H9 (cell line): Measurements from ENCODE around the gene ERP27. TPM values are rescaled to one million over a fixed set of nuclear protein-coding genes. Genes with fewer than 3 reads are reported as not detected.

Experiments
- DNase-seq: peaks from one replicate; pipeline ENCODE4 v3.0.0-alpha.2; 2017
- H2AFZ ChIP-seq: one replicate; pipeline ENCODE4 v1.6.1; 2013; ENCODE audit warnings: mild to moderate bottlenecking, low read length, control low read depth, moderate library complexity
- H2AK5ac ChIP-seq: 2 replicates; pipeline ENCODE4 v1.6.1; 2013; ENCODE audit warnings: low read length, control low read depth, mixed read lengths; ENCODE audit not compliant: insufficient read length
- H2BK120ac ChIP-seq: one replicate; pipeline ENCODE4 v1.6.1; 2013; ENCODE audit warnings: low read depth, mild to moderate bottlenecking, low read length, control low read depth, inconsistent platforms; ENCODE audit not compliant: poor library complexity, severe bottlenecking
- H2BK12ac ChIP-seq: 2 replicates; pipeline ENCODE4 v1.6.1; 2013; ENCODE audit warnings: low read length, control low read depth, mixed read lengths, low read depth; ENCODE audit not compliant: insufficient read length
- H2BK15ac ChIP-seq: 2 replicates; pipeline ENCODE4 v1.6.1; 2013; ENCODE audit warnings: low read depth, low read length, control low read depth
- H2BK20ac ChIP-seq: one replicate; pipeline ENCODE4 v1.6.1; 2013; ENCODE audit warnings: low read depth, mild to moderate bottlenecking, low read length, control low read depth, inconsistent platforms; ENCODE audit not compliant: poor library complexity, severe bottlenecking
- H2BK5ac ChIP-seq: 2 replicates; pipeline ENCODE4 v1.6.1; 2013; ENCODE audit warnings: low read length, control low read depth, mixed read lengths; ENCODE audit not compliant: insufficient read length
- H3K14ac ChIP-seq: 2 replicates; pipeline ENCODE4 v1.6.1; 2013; ENCODE audit warnings: low read length, control low read depth; ENCODE audit not compliant: insufficient read depth
- H3K18ac ChIP-seq: 2 replicates; pipeline ENCODE4 v1.6.1; 2013; ENCODE audit warnings: low read depth, mild to moderate bottlenecking, mixed read lengths, low read length, control low read depth; ENCODE audit not compliant: insufficient read length
- H3K23ac ChIP-seq: 2 replicates; pipeline ENCODE4 v1.6.1; 2013; ENCODE audit warnings: low read length, control low read depth, mixed read lengths, low read depth; ENCODE audit not compliant: insufficient read length
- H3K23me2 ChIP-seq: 2 replicates; pipeline ENCODE4 v1.6.1; 2013; ENCODE audit warnings: low read depth, mild to moderate bottlenecking, mixed read lengths, low read length, control low read depth; ENCODE audit not compliant: insufficient read length, poor library complexity, severe bottlenecking
- H3K27ac ChIP-seq: 2 replicates; pipeline ENCODE4 v1.5.1; 2013; ENCODE audit warnings: low read length, control low read depth, mixed read lengths, low read depth; ENCODE audit not compliant: insufficient read length
- H3K27me3 ChIP-seq: 2 replicates; pipeline ENCODE4 v1.6.1; 2013; ENCODE audit warnings: low read length, control low read depth, inconsistent platforms; ENCODE audit not compliant: insufficient read depth
- H3K4ac ChIP-seq: 2 replicates; pipeline ENCODE4 v1.6.1; 2013; ENCODE audit warnings: low read depth, mild to moderate bottlenecking, control low read depth, inconsistent platforms, low read length, moderate library complexity
- H3K4me1 ChIP-seq: 2 replicates; pipeline ENCODE4 v1.6.1; 2013; ENCODE audit warnings: low read length, control low read depth, inconsistent platforms; ENCODE audit not compliant: insufficient read depth
- H3K4me2 ChIP-seq: 2 replicates; pipeline ENCODE4 v1.6.1; 2013; ENCODE audit warnings: low read length, control low read depth, mixed read lengths; ENCODE audit not compliant: insufficient read length, insufficient read depth
- H3K56ac ChIP-seq: 2 replicates; pipeline ENCODE4 v1.6.1; 2013; ENCODE audit warnings: low read depth, mild to moderate bottlenecking, mixed read lengths, low read length, control low read depth; ENCODE audit not compliant: insufficient read length
- H3K79me1 ChIP-seq: 2 replicates; pipeline ENCODE4 v1.6.1; 2013; ENCODE audit warnings: low read depth, mild to moderate bottlenecking, moderate library complexity, low read length, control low read depth, inconsistent platforms; ENCODE audit not compliant: insufficient read depth, poor library complexity, severe bottlenecking
- H3K79me2 ChIP-seq: 2 replicates; pipeline ENCODE4 v1.6.1; 2013; ENCODE audit warnings: low read length, control low read depth, inconsistent platforms; ENCODE audit not compliant: insufficient read depth
- H3K9ac ChIP-seq: 2 replicates; pipeline ENCODE4 v1.6.1; 2013; ENCODE audit warnings: low read length, control low read depth, mixed read lengths; ENCODE audit not compliant: insufficient read length; ENCODE audit errors: extremely low read depth
- H3K9me3 ChIP-seq: one replicate; pipeline ENCODE4 v1.6.1; 2013; ENCODE audit warnings: low read depth, low read length, inconsistent platforms; ENCODE audit not compliant: control insufficient read depth
- H3T11ph ChIP-seq: one replicate; pipeline ENCODE4 v1.6.1; 2013; ENCODE audit warnings: mild to moderate bottlenecking, low read length, control low read depth, inconsistent platforms
- H4K20me1 ChIP-seq: one replicate; pipeline ENCODE4 v1.6.1; 2013; ENCODE audit not compliant: control insufficient read depth, insufficient read length, insufficient read depth
- H4K5ac ChIP-seq: 2 replicates; pipeline ENCODE4 v1.6.1; 2013; ENCODE audit warnings: low read depth, mild to moderate bottlenecking, mixed read lengths, low read length, control low read depth; ENCODE audit not compliant: insufficient read length
- H4K8ac ChIP-seq: replicated peaks from 2 replicates; pipeline ENCODE4 v1.6.1; 2013; ENCODE audit warnings: low read length, control low read depth, mixed read lengths, low read depth; ENCODE audit not compliant: insufficient read length
- H4K91ac ChIP-seq: 2 replicates; pipeline ENCODE4 v1.6.1; 2013; ENCODE audit warnings: low read depth, mild to moderate bottlenecking, moderate library complexity, mixed read lengths, low read length, control low read depth; ENCODE audit not compliant: insufficient read length
- H3K27ac Mint-ChIP-seq, 3 experiments: 2 replicates in 2 of 3; 3 replicates in 1 of 3; pipeline ENCODE4 v1.8.0; 2020 to 2021; ENCODE audit warnings: mixed read lengths in 3 of 3, mild to moderate bottlenecking in 1 of 3, moderate library complexity in 1 of 3
- H3K27me3 Mint-ChIP-seq: 2 replicates; pipeline ENCODE4 v1.8.0; 2021; ENCODE audit warnings: low read depth, mild to moderate bottlenecking, moderate library complexity, mixed read lengths
- H3K36me3 Mint-ChIP-seq, 3 experiments: 2 replicates in 2 of 3; 3 replicates in 1 of 3; pipeline ENCODE4 v1.8.0; 2020 to 2021; ENCODE audit warnings: low read depth in 3 of 3, mixed read lengths in 3 of 3; ENCODE audit not compliant: insufficient read depth in 1 of 3
- H3K4me1 Mint-ChIP-seq, 2 experiments: 2 replicates each; pipeline ENCODE4 v1.8.0; 2020; ENCODE audit warnings: mixed read lengths in 2 of 2
- H3K4me3 Mint-ChIP-seq, 2 experiments: 2 replicates in 1 of 2; 3 replicates in 1 of 2; pipeline ENCODE4 v1.8.0; 2020 to 2021; ENCODE audit warnings: mild to moderate bottlenecking in 2 of 2, mixed read lengths in 2 of 2, moderate library complexity in 1 of 2
- H3K9me3 Mint-ChIP-seq, 2 experiments: 2 replicates in 1 of 2; 3 replicates in 1 of 2; pipeline ENCODE4 v1.8.0; 2020; ENCODE audit warnings: mild to moderate bottlenecking in 2 of 2, mixed read lengths in 2 of 2, moderate library complexity in 1 of 2
- CTCF ChIP-seq: fragments of 200-600 bp; sonication (generic); conservative IDR thresholded peaks from 3 replicates; pipeline ENCODE4 v1.8.0; 2021; ENCODE audit warnings: antibody characterized with exemption, mild to moderate bottlenecking
- WGBS: extraction: QIAGEN DNeasy Blood & Tissue Kit; methylation state at CpG from one replicate; pipeline ENCODE4 v1.1.7; 2013; ENCODE audit warnings: missing lambda C conversion rate, low lambda C conversion rate, mixed read lengths; ENCODE audit not compliant: insufficient read length; ENCODE audit errors: extremely low coverage; 5-methylcytosine and 5-hydroxymethylcytosine counted together
- total RNA-seq: library from RNA; stranded (reverse); gene quantifications from 2 replicates; pipeline ENCODE4 v1.2.1, GENCODE V29; 2021

Gene ERP27
- total RNA-seq, 1 experiment from 2014 or later: not detected

DNA sequence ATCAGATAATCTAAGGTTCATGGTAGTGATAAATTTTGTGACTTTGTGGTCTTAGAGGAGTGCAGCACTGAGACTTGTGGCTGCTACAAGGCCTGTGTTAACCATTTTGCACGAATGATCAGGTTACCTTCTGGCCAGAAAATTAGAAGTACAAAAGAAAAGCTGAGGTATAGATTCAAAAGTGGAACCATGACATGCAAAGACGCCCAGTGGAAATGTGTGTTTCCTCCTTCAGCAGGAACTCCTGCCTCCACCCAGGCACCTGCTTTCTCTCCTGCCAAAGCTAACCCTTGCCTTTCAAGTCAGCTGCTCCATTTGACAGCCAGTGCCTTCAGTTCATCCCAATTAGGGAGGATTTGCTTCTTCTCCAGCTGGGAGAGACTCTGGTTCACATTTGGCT is 44.7 kb upstream of the ERP27 start:
- H3K23ac ChIP-seq: no peak overlapping the region
- Mint-ChIP-seq H3K27ac (no peak overlapping the region), H3K9me3 (no peaks in the 10 kb centered on the region), H3K27me3 (no peaks in the 10 kb centered on the region), H3K4me3 (no peak overlapping the region), H3K36me3 (no peaks in the 10 kb centered on the region), H3K4me1 (no peaks in the 10 kb centered on the region)
- no peak overlapping the region for H2BK15ac ChIP-seq
- no peak overlapping the region for H2BK20ac ChIP-seq
- H3K27ac ChIP-seq: no peak overlapping the region
- H2AK5ac ChIP-seq: no peak overlapping the region
- no peak overlapping the region for H3K4ac ChIP-seq
- no peak overlapping the region for H4K8ac ChIP-seq
- no peak overlapping the region for H3K56ac ChIP-seq
- no peaks in the 10 kb centered on the region for H3K23me2 ChIP-seq
- DNase-seq: no peak
- H3K27me3 ChIP-seq: no peaks in the 10 kb centered on the region
- H3K79me2 ChIP-seq: no peaks in the 10 kb centered on the region
- H3K14ac ChIP-seq: no peak overlapping the region
- H3K18ac ChIP-seq: no peak overlapping the region
- TF ChIP-seq CTCF: no peak
- H2BK5ac ChIP-seq: no peak overlapping the region
- no peaks in the 10 kb centered on the region for H3K4me1 ChIP-seq
- no peak overlapping the region for H3K4me2 ChIP-seq
- no peak overlapping the region for H4K5ac ChIP-seq
- no peak overlapping the region for H2BK120ac ChIP-seq
- H3K9ac ChIP-seq: no peak overlapping the region
- H2AFZ ChIP-seq: no peak overlapping the region
- no peak overlapping the region for H2BK12ac ChIP-seq
- no peaks in the 10 kb centered on the region for H3K9me3 ChIP-seq
- no peaks in the 10 kb centered on the region for H3K79me1 ChIP-seq
- no peak overlapping the region for H3T11ph ChIP-seq
- no peaks in the 10 kb centered on the region for H4K20me1 ChIP-seq
- no CpG with 5 or more reads among the region's 2 CpGs for WGBS
- no peak overlapping the region for H4K91ac ChIP-seq
